Loucy (cell line): ENCODE results near the gene SEC16A.

Source experiments
- H2AFZ ChIP-seq: fragments of 200-600 bp; sonication (generic); 2 replicates; pipeline ENCODE4 v1.6.0; 2016; ENCODE audit warnings: antibody characterized with exemption, mild to moderate bottlenecking, low read length, moderate library complexity
- H3F3A ChIP-seq: fragments of 200-600 bp; 2 replicates; pipeline ENCODE4 v1.6.0; 2016; ENCODE audit warnings: antibody characterized with exemption, low read depth, mild to moderate bottlenecking
- H3K27me3 ChIP-seq: fragments of 200-600 bp; sonication (generic); 2 replicates; pipeline ENCODE4 v1.6.1; 2014; ENCODE audit warnings: low read length, mild to moderate bottlenecking; ENCODE audit not compliant: insufficient read depth, poor library complexity, severe bottlenecking
- H3K36me3 ChIP-seq: fragments of 200-600 bp; sonication (generic); 2 replicates; pipeline ENCODE4 v1.6.1; 2016; ENCODE audit warnings: low read length; ENCODE audit not compliant: insufficient read depth
- H3K4me1 ChIP-seq: fragments of 200-600 bp; sonication (generic); 2 replicates; pipeline ENCODE4 v1.5.1; 2014; ENCODE audit warnings: low read length, mild to moderate bottlenecking; ENCODE audit not compliant: insufficient read depth, poor library complexity, severe bottlenecking
- H3K4me2 ChIP-seq: fragments of 200-600 bp; sonication (generic); 2 replicates; pipeline ENCODE4 v1.6.0; 2014; ENCODE audit warnings: antibody characterized with exemption, low read length, low read depth, mild to moderate bottlenecking; ENCODE audit not compliant: poor library complexity, severe bottlenecking
- H3K4me3 ChIP-seq: fragments of 200-600 bp; sonication (generic); 2 replicates; pipeline ENCODE4 v1.5.1; 2014; ENCODE audit warnings: low read length, mild to moderate bottlenecking, mixed read lengths; ENCODE audit not compliant: poor library complexity, severe bottlenecking
- H3K79me2 ChIP-seq: fragments of 200-600 bp; sonication (generic); 2 replicates; pipeline ENCODE4 v1.6.1; 2014; ENCODE audit warnings: low read length; ENCODE audit not compliant: insufficient read depth
- H3K9ac ChIP-seq: fragments of 200-600 bp; sonication (generic); 2 replicates; pipeline ENCODE4 v1.6.0; 2014; ENCODE audit warnings: mild to moderate bottlenecking, low read depth, low read length, moderate library complexity; ENCODE audit not compliant: poor library complexity, severe bottlenecking
- H3K9me2 ChIP-seq: fragments of 200-600 bp; sonication (generic); replicated peaks from 2 replicates; pipeline ENCODE4 v1.6.1; 2016; ENCODE audit warnings: low read depth, low read length, mixed read lengths
- H3K9me3 ChIP-seq: fragments of 200-600 bp; sonication (generic); 2 replicates; pipeline ENCODE4 v1.6.1; 2014; ENCODE audit warnings: mild to moderate bottlenecking, antibody characterized with exemption, low read length, low read depth; ENCODE audit not compliant: insufficient read depth
- H4K20me1 ChIP-seq: fragments of 200-600 bp; sonication (generic); 2 replicates; pipeline ENCODE4 v1.6.0; 2014; ENCODE audit warnings: antibody characterized with exemption, low read length, mild to moderate bottlenecking; ENCODE audit not compliant: insufficient read depth, poor library complexity, severe bottlenecking
- EZH2phosphoT487 ChIP-seq: fragments of 200-600 bp; IDR thresholded peaks from 2 replicates; pipeline ENCODE4 v1.6.1; 2018; ENCODE audit warnings: antibody characterized with exemption, mild to moderate bottlenecking, moderate library complexity, borderline replicate concordance
- TF ChIP-seq, protein P1 (sequence below): fragments of 200-600 bp; sonication (generic); conservative IDR thresholded peaks from 2 replicates; pipeline ENCODE4 v1.5.1; 2014; ENCODE audit warnings: mild to moderate bottlenecking, antibody characterized with exemption, low read length

Gene SEC16A

GRCh38 chr9:136530461-136531089 is 47.7 kb upstream of the SEC16A start:
- Histone ChIP-seq H3K4me2 (no peak overlapping the region), H4K20me1 (no peaks in the 10 kb centered on the region), H3K4me3 (no peak overlapping the region), H3K79me2 (no peaks in the 10 kb centered on the region; the same call in 1 of the 2 replicates), H3K27me3 (no peaks in the 10 kb centered on the region), H3F3A (no peaks in the 10 kb centered on the region), H2AFZ (no peak overlapping the region), H3K9me2 (no peaks in the 10 kb centered on the region), H3K4me1 (peaks cover 10% of the 10 kb centered on the region), H3K9ac (no peak overlapping the region), H3K9me3 (no peaks in the 10 kb centered on the region), H3K36me3 (peaks cover 5% of the 10 kb centered on the region; the same call in 1 of the 2 replicates)
- TF ChIP-seq, protein P1, sequence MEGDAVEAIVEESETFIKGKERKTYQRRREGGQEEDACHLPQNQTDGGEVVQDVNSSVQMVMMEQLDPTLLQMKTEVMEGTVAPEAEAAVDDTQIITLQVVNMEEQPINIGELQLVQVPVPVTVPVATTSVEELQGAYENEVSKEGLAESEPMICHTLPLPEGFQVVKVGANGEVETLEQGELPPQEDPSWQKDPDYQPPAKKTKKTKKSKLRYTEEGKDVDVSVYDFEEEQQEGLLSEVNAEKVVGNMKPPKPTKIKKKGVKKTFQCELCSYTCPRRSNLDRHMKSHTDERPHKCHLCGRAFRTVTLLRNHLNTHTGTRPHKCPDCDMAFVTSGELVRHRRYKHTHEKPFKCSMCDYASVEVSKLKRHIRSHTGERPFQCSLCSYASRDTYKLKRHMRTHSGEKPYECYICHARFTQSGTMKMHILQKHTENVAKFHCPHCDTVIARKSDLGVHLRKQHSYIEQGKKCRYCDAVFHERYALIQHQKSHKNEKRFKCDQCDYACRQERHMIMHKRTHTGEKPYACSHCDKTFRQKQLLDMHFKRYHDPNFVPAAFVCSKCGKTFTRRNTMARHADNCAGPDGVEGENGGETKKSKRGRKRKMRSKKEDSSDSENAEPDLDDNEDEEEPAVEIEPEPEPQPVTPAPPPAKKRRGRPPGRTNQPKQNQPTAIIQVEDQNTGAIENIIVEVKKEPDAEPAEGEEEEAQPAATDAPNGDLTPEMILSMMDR = no peak
- TF ChIP-seq EZH2phosphoT487 = no peak

DNA sequence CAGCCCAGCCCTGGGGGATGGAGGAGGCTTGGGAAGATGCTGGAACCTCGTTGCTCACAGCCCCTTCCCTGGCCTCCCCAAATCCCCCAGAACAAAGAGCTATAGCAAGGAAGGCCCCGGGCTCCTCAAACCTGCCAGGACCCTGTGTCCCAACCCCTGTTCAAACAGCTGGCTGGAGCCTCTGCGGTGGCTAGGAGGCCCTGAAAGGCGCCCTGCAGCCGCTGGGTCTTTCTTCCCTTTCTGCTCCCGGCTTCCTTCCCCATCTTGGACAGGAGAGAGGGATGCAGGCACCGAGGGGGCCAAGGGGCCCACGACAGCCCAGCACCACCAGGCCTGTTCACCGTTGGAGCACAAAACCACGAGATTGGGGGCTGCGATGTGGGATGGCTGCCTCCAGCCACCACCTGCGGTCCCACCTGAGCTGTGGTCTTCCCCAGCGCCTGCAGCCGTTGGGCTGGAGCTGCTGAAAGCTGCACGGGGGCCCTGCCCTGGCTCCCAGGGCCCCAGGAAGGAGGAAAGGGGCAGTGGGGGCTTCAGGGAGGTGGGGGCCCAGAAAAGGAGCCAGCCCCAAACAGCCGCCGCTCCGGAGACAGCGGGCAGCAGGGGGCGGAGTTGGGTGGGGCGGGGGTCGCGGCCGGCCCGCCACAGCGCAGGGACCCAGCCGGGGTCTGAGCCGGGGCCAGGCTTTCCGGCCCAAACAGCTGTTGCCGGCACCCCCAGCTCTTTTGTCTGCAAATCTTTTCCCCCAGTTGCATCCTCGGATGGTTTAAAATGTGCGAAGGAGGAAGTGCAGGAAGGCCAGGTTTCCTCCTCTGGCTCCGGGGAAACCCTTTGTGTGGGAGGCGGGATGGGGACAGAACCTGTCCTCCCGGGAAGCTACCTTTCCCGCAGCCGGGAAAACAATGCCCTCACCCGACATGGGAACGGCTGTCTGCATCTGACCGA is 46.9 kb upstream of the SEC16A start:
- peak overlapping the region; percentile 50 for H3K4me2 ChIP-seq
- no peaks in the 10 kb centered on the region for H3K9me2 ChIP-seq
- H4K20me1 ChIP-seq = no peaks in the 10 kb centered on the region
- peaks cover 5% of the 10 kb centered on the region; the same call in 1 of the 2 replicates for H3K36me3 ChIP-seq
- no peaks in the 10 kb centered on the region for H3F3A ChIP-seq
- H3K9ac ChIP-seq = peak overlapping the region; percentile 5
- no peaks in the 10 kb centered on the region for H3K27me3 ChIP-seq
- no peaks in the 10 kb centered on the region; the same call in 1 of the 2 replicates for H3K79me2 ChIP-seq
- peaks cover 10% of the 10 kb centered on the region for H3K4me1 ChIP-seq
- H2AFZ ChIP-seq = no peak overlapping the region
- H3K4me3 ChIP-seq = no peak overlapping the region
- no peak for TF ChIP-seq EZH2phosphoT487
- no peaks in the 10 kb centered on the region for H3K9me3 ChIP-seq

GRCh38 chr9:136528716-136529341 is 46.0 kb upstream of the SEC16A start:
- no peak overlapping the region for H3K4me2 ChIP-seq

More at GRCh38 chr9:136528716-136529341, 46.0 kb upstream of the SEC16A start:
- no peak for TF ChIP-seq EZH2phosphoT487
- TF ChIP-seq, protein P1 = no peak
- Histone ChIP-seq H3K9me2 (no peaks in the 10 kb centered on the region), H3F3A (no peaks in the 10 kb centered on the region), H3K36me3 (peaks cover under 1% of the 10 kb centered on the region; the same call in 1 of the 2 replicates), H3K79me2 (no peaks in the 10 kb centered on the region; the same call in 1 of the 2 replicates), H2AFZ (no peak overlapping the region), H3K9me3 (no peaks in the 10 kb centered on the region), H3K9ac (peak overlapping the region; percentile 5), H4K20me1 (no peaks in the 10 kb centered on the region), H3K27me3 (no peaks in the 10 kb centered on the region), H3K4me3 (no peak overlapping the region), H3K4me1 (peaks cover 10% of the 10 kb centered on the region)
